B cell (primary cell): Measurements from ENCODE around the gene CNOT4. TPM values are rescaled to one million over a fixed set of nuclear protein-coding genes. Genes with fewer than 3 reads are reported as not detected.

Experiments
- ATAC-seq: fragments of 200-7000 bp; cut with Tn5 transposase; one replicate; pipeline ENCODE4 v1.10.0; 2021; ENCODE audit warnings: low read depth, mild to moderate bottlenecking, moderate number of reproducible peaks, moderate library complexity
- CTCF ChIA-PET: fragments of 350-600 bp; sonication (Branson Sonifier 250); formaldehyde crosslinking; loops from one replicate; lab custom pipeline; 2021; ENCODE audit warnings: antibody characterized with exemption, inconsistent platforms; lab: Charles Lee
- POLR2A ChIA-PET: fragments of 350-600 bp; sonication (Branson Sonifier 250); formaldehyde crosslinking; loops from one replicate; lab custom pipeline; 2021; ENCODE audit warnings: antibody characterized with exemption; lab: Charles Lee
- DNase-seq: peaks from one replicate; pipeline ENCODE4 v3.0.0; 2013
- H2AFZ ChIP-seq: 2 replicates; pipeline ENCODE4 v1.6.1; 2012; ENCODE audit warnings: mild to moderate bottlenecking, low read depth, low read length; ENCODE audit not compliant: insufficient read depth, poor library complexity, severe bottlenecking
- H3K27ac ChIP-seq, 2 donors: 1 replicate in 1 of 2; 2 replicates in 1 of 2; pipeline ENCODE4 v1.5.1; 2012 to 2013; ENCODE audit warnings: low read length in 2 of 2, mild to moderate bottlenecking in 2 of 2, moderate library complexity in 1 of 2
- H3K27me3 ChIP-seq, 4 experiments: fragments of 200-600 bp in 1 of 4; sonication (generic) in 1 of 4; replicated peaks in 1 of 4; 1 replicate in 2 of 4; 2 replicates in 2 of 4; pipeline versions ENCODE4 v1.6.1 to v1.7.0; 2013 to 2016; ENCODE audit warnings: low read length in 3 of 4, mild to moderate bottlenecking in 2 of 4, mixed read lengths in 1 of 4, moderate library complexity in 1 of 4; ENCODE audit not compliant: insufficient read depth in 4 of 4, control insufficient read depth in 3 of 4; ENCODE audit errors: control extremely low read depth in 1 of 4
- H3K36me3 ChIP-seq, 2 experiments: replicated peaks in 1 of 2; 1 replicate in 1 of 2; 2 replicates in 1 of 2; pipeline versions ENCODE4 v1.6.1 to v1.7.1; 2013; ENCODE audit warnings: low read length in 1 of 2; ENCODE audit not compliant: insufficient read depth in 2 of 2, control insufficient read depth in 1 of 2; ENCODE audit errors: control extremely low read depth in 1 of 2, extremely low read depth in 1 of 2
- H3K4me1 ChIP-seq, 2 donors: fragments of 200-600 bp in 1 of 2; sonication (generic) in 1 of 2; 1 replicate in 1 of 2; 2 replicates in 1 of 2; pipeline versions ENCODE4 v1.5.1 to v1.6.1; 2013 to 2017; ENCODE audit warnings: low read length in 2 of 2; ENCODE audit not compliant: control insufficient read depth in 2 of 2, insufficient read depth in 2 of 2
- H3K4me2 ChIP-seq: replicated peaks from 2 replicates; pipeline ENCODE3; 2012; ENCODE audit warnings: mild to moderate bottlenecking, low read depth, low read length; ENCODE audit not compliant: poor library complexity, severe bottlenecking
- H3K4me3 ChIP-seq, 5 experiments: fragments of 200-600 bp in 1 of 5; sonication (generic) in 1 of 5; 1 replicate in 3 of 5; 2 replicates in 2 of 5; pipeline versions ENCODE4 v1.5.1 to v1.7.0; 2011 to 2016; ENCODE audit warnings: low read length in 4 of 5, mild to moderate bottlenecking in 4 of 5, low read depth in 2 of 5, control low read depth in 1 of 5, moderate library complexity in 1 of 5; ENCODE audit not compliant: insufficient read depth in 1 of 5; ENCODE audit errors: control extremely low read depth in 1 of 5, extremely low read depth in 1 of 5
- H3K79me2 ChIP-seq: fragments of 200-600 bp; sonication (generic); one replicate; pipeline ENCODE4 v1.6.0; 2016; ENCODE audit warnings: low read length; ENCODE audit not compliant: control insufficient read depth, insufficient read depth
- H3K9ac ChIP-seq: fragments of 200-600 bp; sonication (generic); 2 replicates; pipeline ENCODE4 v1.6.1; 2017; ENCODE audit warnings: mild to moderate bottlenecking, low read length, moderate library complexity
- H3K9me3 ChIP-seq, 3 donors: one replicate each; pipeline versions ENCODE4 v1.6.1 to v1.7.1; 2013; ENCODE audit warnings: low read length in 2 of 3; ENCODE audit not compliant: control insufficient read depth in 2 of 3, insufficient read depth in 1 of 3; ENCODE audit errors: control extremely low read depth in 1 of 3
- H4K20me1 ChIP-seq: 2 replicates; pipeline ENCODE4 v1.6.0; 2012; ENCODE audit warnings: mild to moderate bottlenecking, low read length; ENCODE audit not compliant: insufficient read depth, control insufficient read depth, poor library complexity, severe bottlenecking
- H3K27ac Mint-ChIP-seq: one replicate; pipeline ENCODE4 v1.8.0; 2021; ENCODE audit warnings: mixed read lengths
- H3K27me3 Mint-ChIP-seq: one replicate; pipeline ENCODE4 v1.8.0; 2021; ENCODE audit warnings: mixed read lengths
- H3K4me1 Mint-ChIP-seq: one replicate; pipeline ENCODE4 v1.8.0; 2021; ENCODE audit warnings: mixed read lengths
- H3K4me3 Mint-ChIP-seq: one replicate; pipeline ENCODE4 v1.8.0; 2021; ENCODE audit warnings: mixed read lengths
- H3K9me3 Mint-ChIP-seq: one replicate; pipeline ENCODE4 v1.8.0; 2022; ENCODE audit warnings: mixed read lengths; ENCODE audit not compliant: insufficient read depth
- CTCF ChIP-seq: fragments of 200-600 bp; IDR thresholded peaks from one replicate; pipeline ENCODE4 v1.8.0; 2022; ENCODE audit warnings: antibody characterized with exemption, mild to moderate bottlenecking
- EZH2 ChIP-seq: IDR thresholded peaks from 2 replicates; pipeline ENCODE4 v1.6.1; 2012; ENCODE audit warnings: borderline replicate concordance, low read depth, mild to moderate bottlenecking, moderate library complexity, low read length; ENCODE audit not compliant: insufficient read depth, poor library complexity, severe bottlenecking
- WGBS: methylation state at CpG from one replicate; pipeline ENCODE4 v1.1.5; 2013; ENCODE audit warnings: missing lambda C conversion rate; ENCODE audit not compliant: insufficient coverage; 5-methylcytosine and 5-hydroxymethylcytosine counted together
- intact Hi-C: fragments of 100-400 bp; cut with micrococcal nuclease; formaldehyde crosslinking; loops from one replicate; pipeline ENCODE4 v1.10.0; 2022
- polyA plus RNA-seq: library from polyadenylated mRNA; depleted of rRNA; stranded (reverse); fragments of >200 nt; gene quantifications from 2 replicates; pipeline ENCODE4 v1.2.3, GENCODE V29; 2012
- total RNA-seq, 2 donors: library from RNA; stranded (reverse); fragments of 120-200 nt in 1 of 2; gene quantifications; 1 replicate in 1 of 2; 2 replicates in 1 of 2; pipeline versions ENCODE4 v1.2.3 to v1.2.4, GENCODE V29; 2013 to 2022

CNOT4 gene
- total and polyA plus RNA-seq, 2 donors (not counting 1 experiment from before 2014, with no cell fraction given) = 9.8 to 52.1 TPM

DNA sequence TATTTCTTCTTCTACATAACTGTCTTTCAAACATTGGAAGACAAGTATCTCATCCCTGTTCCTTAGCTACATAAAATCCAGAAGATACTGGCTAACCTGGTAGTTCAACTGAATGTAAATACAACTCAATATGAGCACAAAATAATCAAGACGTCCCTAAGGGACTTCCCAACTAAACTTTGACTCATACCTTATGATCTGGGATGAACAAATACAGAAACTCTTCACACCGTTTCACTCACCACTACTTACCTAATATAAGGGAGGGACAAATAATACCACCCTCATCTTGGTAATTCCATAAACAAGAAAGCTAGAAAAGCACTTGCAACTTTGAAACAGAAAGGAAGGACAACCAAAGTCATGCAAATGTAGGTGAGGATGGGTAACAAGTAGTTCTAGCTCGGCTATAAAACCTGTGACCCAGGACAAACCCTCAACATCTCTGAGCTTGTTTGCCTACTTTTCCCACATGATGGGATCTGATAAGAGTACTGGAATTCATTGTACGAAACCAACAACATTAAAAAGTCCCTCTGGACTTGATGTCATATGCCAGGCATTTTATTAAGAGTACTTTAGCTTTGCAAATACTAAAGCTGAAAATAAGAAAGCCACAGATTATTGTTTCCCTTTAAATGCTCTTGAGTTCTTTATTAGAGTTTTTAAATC lies 154.4 kb downstream of the CNOT4 start:
- ChIA-PET CTCF (interaction anchor here (0.9 to 1.0 kb wide), 2 partner anchors 10 to 290 kb away, joined by 3 read pairs; no protein-coding TSS in a partner anchor), POLR2A (no interaction called here)
- no peak for TF ChIP-seq CTCF
- TF ChIP-seq EZH2 = no peak
- intact Hi-C loops = no loop called here
- Histone ChIP-seq H3K79me2 (no peaks in the 10 kb centered on the region), H4K20me1 (no peaks in the 10 kb centered on the region), H3K27me3 (no peaks in the 10 kb centered on the region), H3K27ac (no peak overlapping the region), H3K4me2 (no peak overlapping the region), H3K36me3 (no peaks in the 10 kb centered on the region), H3K9me3 (no peaks in the 10 kb centered on the region), H3K4me3 (no peak overlapping the region), H3K9ac (no peak overlapping the region), H3K4me1 (no peaks in the 10 kb centered on the region), H2AFZ (no peak overlapping the region)
- DNase-seq = no peak
- no peaks in the 10 kb centered on the region for H3K27me3 Mint-ChIP-seq
- WGBS = no CpG with 5 or more reads among the region's 4 CpGs
- H3K4me3 Mint-ChIP-seq = no peak overlapping the region
- H3K9me3 Mint-ChIP-seq = no peaks in the 10 kb centered on the region
- H3K27ac Mint-ChIP-seq = no peak overlapping the region
- peaks cover 2% of the 10 kb centered on the region for H3K4me1 Mint-ChIP-seq
- ATAC-seq = no peak

GRCh38 chr7:135353832-135354231 lies 156.1 kb downstream of the CNOT4 start:
- H3K36me3 ChIP-seq = no peaks in the 10 kb centered on the region
- H3K27ac ChIP-seq = no peak overlapping the region
- ATAC-seq (no peak), DNase-seq (no peak)
- Mint-ChIP-seq H3K9me3 (no peaks in the 10 kb centered on the region), H3K27me3 (no peaks in the 10 kb centered on the region), H3K4me3 (no peak overlapping the region), H3K27ac (no peak overlapping the region), H3K4me1 (peaks cover 2% of the 10 kb centered on the region)
- 96% methylated on average over 2 of the region's 3 CpGs for WGBS
- intact Hi-C loops = no loop called here
- H3K4me2 ChIP-seq = no peak overlapping the region
- H3K4me1 ChIP-seq = no peaks in the 10 kb centered on the region
- ChIA-PET POLR2A (no interaction called here), CTCF (no interaction called here)
- no peaks in the 10 kb centered on the region for H3K9me3 ChIP-seq
- no peaks in the 10 kb centered on the region for H3K79me2 ChIP-seq
- H2AFZ ChIP-seq = no peak overlapping the region
- H3K27me3 ChIP-seq = no peaks in the 10 kb centered on the region
- H3K9ac ChIP-seq = no peak overlapping the region
- TF ChIP-seq CTCF (no peak), EZH2 (no peak)
- H4K20me1 ChIP-seq = no peaks in the 10 kb centered on the region
- H3K4me3 ChIP-seq = no peak overlapping the region
